CD1c-positive myeloid dendritic cell (primary cell): ENCODE data around the gene P3H2.
"Not testable (repeated sequence)": the region's sequence is repeated elsewhere in the genome, so short reads cannot be mapped to it uniquely, and the experiment has no call there.

ENCODE experiments used
- DNase-seq: peaks from one replicate; pipeline ENCODE4 v3.0.0-alpha.2; 2016; ENCODE audit errors: extremely low spot score

P3H2 gene

DNA sequence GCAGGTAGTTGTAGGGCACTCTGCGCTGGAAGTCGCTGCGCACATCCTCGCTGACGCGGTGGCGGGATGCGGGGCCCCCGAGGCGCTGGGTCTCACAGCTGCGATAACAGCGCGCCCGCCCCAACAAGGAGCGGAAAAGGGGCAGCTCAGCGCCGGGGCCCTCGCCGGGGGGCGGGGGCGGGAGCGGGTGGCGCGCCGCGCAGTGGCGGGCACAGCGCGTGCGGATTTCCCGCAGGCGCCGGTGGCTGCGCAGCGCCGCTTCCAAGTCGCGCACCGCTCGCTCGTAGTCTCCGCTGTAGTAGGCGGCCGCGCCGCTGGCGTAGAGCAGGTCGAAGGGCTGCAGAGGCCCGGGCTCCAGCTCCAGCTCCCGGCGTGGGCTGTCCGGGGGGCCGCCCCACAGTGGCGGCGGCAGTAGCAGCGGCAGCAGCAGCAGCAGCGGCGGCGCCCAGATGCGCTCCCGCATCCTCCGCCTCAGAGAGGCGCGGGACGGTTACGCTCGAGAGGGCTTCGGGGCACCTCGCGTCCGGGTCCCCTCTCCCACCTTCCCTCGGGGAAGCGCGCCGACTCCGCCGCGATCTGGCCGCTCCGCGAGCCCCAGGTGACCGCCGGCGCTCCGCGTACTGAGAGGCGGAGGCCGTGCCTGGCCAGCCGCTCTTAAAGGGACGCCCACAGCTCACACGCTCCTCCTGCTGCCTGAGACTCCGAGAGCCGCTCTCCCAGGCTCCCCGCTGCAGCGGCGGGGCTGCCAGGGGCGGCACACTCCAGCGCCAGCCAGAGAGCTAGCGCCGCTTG, at the start of gene P3H2:
Gene P3H2, minus strand, starts transcription at position 629 of the 792 bp plus-strand sequence. Its CDS starts 166 bp downstream, at position 463.
- DNase-seq: peak; percentile 56

- DNase-seq: no peak
Measured at GRCh38 chr3:190169877-190170276, 49.2 kb upstream of the P3H2 start.

GRCh38 chr3:190169243-190169642, 48.5 kb upstream of the P3H2 start:
- DNase-seq: no peak

- no peak for DNase-seq
Measured at GRCh38 chr3:190167936-190168680, 47.4 kb upstream of the P3H2 start.

- no peak for DNase-seq
Measured at GRCh38 chr3:190166948-190167347, 46.3 kb upstream of the P3H2 start.

DNA sequence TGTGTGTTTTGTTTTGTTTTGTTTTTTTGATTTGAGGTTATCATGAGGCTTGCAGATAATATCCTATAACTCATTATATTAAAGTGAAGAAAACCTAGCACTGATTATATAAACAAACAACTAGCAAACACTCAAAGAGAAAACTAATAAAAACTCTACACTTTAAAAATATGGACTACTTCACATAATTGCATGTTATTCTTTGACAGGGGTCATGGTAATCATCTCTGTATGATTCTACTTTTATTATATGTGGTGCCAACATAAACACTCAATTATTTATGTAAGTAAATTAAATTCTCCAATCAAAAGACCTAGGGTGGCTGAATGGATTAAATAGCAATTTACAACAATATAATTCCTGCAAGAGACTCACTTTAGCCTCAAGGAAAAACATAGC, 44.6 kb upstream of the P3H2 start:
- DNase-seq: no peak

DNA sequence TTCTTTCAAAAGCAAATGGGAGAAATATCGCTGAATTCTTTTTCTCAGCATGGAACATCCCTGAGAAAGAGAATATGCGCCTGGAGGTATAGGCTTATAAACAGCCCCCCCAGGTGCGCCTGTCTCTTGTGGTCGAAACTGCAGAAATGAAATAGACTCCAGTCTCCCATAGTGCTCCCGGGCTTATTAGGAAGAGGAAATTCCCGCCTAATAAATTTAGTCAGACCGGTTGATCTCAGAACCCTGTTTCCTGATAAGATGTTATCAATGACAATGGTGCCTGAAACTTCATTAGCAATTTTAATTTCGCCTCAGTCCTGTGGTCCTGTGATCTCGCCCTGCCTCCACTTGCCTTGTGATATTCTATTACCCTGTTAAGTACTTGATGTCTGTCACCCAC, 41.3 kb upstream of the P3H2 start:
- DNase-seq: not testable (repeated sequence)

DNA sequence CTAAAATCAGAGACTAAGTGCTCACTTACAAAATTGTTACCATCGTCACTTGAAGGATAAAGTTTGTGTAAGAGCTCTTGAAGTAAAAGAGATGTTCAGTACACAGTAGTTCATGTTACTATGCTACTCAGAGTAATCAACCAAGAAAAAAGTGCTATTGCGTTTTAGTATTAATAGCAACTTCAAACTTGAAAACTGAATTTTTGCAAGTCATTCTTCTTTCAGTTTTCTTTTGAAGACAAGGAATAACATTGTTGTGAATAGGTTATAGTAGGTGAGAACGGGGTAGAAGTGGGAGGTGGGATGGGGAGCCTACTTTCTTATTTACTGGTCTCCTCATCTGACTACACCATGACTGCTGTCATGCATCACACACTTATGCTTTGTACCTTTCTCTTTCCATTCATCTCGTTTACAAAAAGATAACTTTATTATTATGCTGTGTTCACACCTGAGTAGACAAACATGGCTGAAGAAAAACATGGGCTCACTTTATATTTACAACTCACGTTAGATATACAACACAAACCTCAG, 39.3 kb upstream of the P3H2 start:
- no peak for DNase-seq

DNA sequence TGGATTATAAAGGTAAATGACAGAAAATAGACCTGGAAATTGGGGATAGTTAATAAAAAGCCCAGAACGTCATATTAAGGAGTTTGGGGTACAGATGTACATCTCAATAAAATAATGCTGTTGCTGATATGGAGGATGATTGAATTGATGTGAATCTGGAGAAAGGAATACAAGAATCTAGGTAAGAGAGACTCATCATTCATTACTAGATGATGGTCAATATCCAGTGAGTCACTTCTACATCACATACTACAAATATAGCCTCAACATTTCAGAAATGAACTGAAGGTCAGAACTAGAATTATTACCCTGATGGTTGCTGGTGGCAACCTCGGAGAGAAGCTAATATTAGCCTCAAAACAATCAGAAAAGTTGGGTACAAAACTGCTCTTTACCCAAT, 37.6 kb upstream of the P3H2 start:
- DNase-seq: no peak

- DNase-seq: no peak
Measured at GRCh38 chr3:190155752-190156151, 35.1 kb upstream of the P3H2 start.

GRCh38 chr3:190150681-190151080, 30.0 kb upstream of the P3H2 start:
- no peak for DNase-seq

- DNase-seq: not testable (repeated sequence)
Measured at GRCh38 chr3:190149830-190150619, 29.3 kb upstream of the P3H2 start.

GRCh38 chr3:190144793-190145192, 24.1 kb upstream of the P3H2 start:
- not testable (repeated sequence) for DNase-seq

DNA sequence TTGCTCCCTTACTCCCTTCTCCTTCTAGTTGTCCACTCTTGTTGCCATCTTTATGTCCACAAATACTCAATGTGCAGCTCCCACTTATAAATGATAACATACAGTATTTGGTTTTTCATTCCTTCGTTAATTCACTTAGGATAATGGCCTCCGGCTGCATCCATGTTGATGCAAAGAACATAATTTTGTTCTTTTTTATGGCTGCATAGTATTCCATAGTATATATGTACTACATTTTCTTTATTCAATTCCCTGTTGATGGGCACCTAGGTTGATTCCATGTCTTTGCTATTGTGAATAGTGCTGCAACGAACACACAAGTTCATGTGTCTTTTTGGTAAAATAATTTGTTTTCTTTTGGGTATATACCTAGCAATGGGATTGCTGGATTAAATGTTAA, 21.3 kb upstream of the P3H2 start:
- no peak for DNase-seq

GRCh38 chr3:190139365-190139764, 18.7 kb upstream of the P3H2 start:
- no peak for DNase-seq

GRCh38 chr3:190132371-190132770, 11.7 kb upstream of the P3H2 start:
- no peak for DNase-seq

GRCh38 chr3:190131329-190131728, 10.6 kb upstream of the P3H2 start:
- DNase-seq: no peak

DNA sequence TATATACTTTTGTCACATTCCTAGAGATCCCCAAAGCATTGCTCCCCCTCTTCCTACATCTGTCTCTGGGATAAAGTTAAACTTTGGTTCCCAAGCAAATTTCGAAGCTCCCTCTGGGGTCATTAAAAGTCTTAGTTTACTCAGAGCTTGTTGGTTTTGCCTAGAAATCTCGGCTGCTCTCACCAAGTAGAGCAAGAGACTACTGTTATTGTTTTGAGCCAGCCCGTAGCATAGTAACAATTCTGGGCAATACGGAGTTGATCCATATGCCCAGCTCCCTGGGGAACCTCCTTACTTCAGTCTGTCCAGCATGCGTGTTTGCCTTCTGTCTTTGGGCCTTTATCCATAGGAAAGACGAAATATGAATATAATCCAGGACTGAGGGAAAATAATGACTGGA, 10.0 kb upstream of the P3H2 start:
- no peak for DNase-seq

GRCh38 chr3:190130037-190130436, 9.3 kb upstream of the P3H2 start:
- no peak for DNase-seq

DNA sequence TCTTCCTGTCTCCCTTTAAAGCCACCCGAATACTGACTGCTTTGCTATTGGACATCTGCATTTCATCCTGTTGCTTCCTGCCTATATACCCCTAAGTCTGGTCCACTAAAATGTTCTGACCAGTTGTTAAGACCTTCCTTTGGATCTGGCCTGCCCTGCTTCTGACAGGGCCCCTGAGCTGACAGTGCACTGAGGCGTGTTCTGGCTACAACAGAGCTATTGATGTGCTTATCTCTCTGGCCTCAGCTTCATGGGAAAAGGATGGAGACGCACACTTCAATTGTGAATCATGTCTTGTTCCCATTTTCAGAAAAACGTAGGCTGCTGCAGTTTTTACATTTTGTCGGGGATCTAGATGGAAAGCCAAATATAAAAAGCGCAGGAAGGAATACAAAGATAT, 7.1 kb upstream of the P3H2 start:
- no peak for DNase-seq

DNA sequence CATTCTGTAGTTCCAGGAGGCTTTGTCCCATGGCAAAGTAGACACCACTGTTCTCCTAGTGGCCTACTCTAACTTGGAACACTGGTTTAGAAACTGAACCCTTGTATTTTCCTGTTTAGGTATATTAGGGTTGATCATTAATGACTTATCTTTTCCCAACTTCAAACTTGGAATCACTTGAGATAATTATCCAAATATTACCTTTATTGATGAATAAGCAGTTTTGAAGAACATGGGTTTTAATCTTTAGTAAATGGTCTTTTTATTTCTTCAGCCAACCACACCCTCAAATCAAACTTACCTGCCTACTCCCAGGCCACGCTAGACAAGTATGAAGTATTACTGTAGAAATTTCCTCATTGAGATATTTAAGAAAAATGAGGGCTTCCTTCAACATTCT, 6.5 kb upstream of the P3H2 start:
- DNase-seq: no peak

DNA sequence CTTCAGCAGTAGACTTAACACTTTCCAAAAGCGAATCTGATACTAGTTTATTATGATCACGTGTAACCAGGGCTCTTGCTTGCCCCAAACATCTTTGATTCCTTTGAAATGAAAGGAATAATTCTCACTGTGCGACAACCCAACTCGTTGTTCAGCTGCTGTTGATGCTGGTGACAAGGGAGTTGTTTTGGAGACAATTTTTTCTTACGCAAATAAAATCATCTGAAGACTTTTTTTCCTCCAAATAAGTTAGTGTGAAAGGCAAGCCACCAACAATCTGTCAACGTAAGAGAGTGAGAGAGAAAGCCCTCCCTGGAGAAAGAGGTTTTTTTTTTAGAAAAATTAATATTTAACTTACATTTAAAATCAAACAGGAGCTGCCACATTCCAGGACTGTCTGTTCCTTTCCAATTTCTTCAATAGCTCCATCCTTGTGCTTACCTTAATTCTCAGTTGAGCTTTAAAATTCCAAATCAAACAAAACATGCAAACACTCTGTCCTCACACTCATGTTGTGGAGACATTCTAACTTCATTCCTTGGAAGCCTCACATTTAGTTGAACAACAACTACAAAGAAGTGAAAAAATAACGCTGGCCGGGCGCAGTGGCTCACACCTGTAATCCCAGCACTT, 4.9 kb upstream of the P3H2 start:
- DNase-seq: no peak
